Neutrophil (primary cell): ENCODE data around the gene ROCK1.

Source experiments
- H3K27ac ChIP-seq: fragments of 200-600 bp; sonication (generic); 2 replicates; pipeline ENCODE4 v1.5.1; 2016; ENCODE audit warnings: mild to moderate bottlenecking, moderate library complexity
- H3K27me3 ChIP-seq: fragments of 200-600 bp; sonication (generic); 2 replicates; pipeline ENCODE4 v1.6.0; 2016; ENCODE audit warnings: mild to moderate bottlenecking
- H3K36me3 ChIP-seq: fragments of 200-600 bp; sonication (generic); 2 replicates; pipeline ENCODE4 v1.5.1; 2017
- H3K4me1 ChIP-seq, 2 experiments: fragments of 200-600 bp in 1 of 2; sonication (generic) in 1 of 2; 1 replicate in 1 of 2; 2 replicates in 1 of 2; pipeline versions ENCODE4 v1.5.1 to v1.6.1; 2013 to 2016; ENCODE audit warnings: low read depth in 1 of 2, low read length in 1 of 2, mild to moderate bottlenecking in 1 of 2, moderate library complexity in 1 of 2; ENCODE audit not compliant: control insufficient read depth in 1 of 2, insufficient read depth in 1 of 2
- H3K4me3 ChIP-seq, 2 experiments: fragments of 200-600 bp in 1 of 2; sonication (generic) in 1 of 2; 1 replicate in 1 of 2; 2 replicates in 1 of 2; pipeline ENCODE4 v1.5.1; 2013 to 2016; ENCODE audit warnings: low read depth in 1 of 2, low read length in 1 of 2, mild to moderate bottlenecking in 1 of 2, moderate library complexity in 1 of 2
- H3K9me3 ChIP-seq: fragments of 200-600 bp; sonication (generic); 2 replicates; pipeline ENCODE4 v1.5.1; 2016
- TF ChIP-seq, protein P1 (sequence below): fragments of 200-600 bp; sonication (generic); IDR thresholded peaks from 2 replicates; pipeline ENCODE4 v1.5.1; 2016; ENCODE audit warnings: antibody characterized with exemption

Gene ROCK1

DNA sequence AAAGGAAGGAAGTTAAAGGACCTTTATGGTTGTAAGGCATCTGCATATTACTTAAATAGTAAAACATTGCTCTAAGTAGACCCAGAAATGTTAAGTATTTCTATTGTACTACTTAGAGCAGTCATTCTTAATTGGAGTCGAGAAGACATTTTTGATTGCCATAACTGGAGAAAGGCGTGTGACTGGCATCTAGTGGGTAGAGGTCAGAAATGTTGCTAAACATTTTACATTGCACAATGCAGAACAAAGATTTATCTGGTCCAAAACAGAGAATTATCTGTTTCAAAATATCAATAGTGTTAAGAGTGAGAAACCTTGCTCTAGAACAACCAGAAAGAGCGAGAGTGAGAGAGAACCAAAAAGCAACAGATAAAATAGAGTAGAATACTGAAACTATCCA lies 23.3 kb upstream of the ROCK1 start:
- Histone ChIP-seq H3K9me3 (no peaks in the 10 kb centered on the region), H3K4me1 (peaks cover 0 to 7% of the 10 kb centered on the region in 2 experiments), H3K27me3 (no peaks in the 10 kb centered on the region), H3K36me3 (no peaks in the 10 kb centered on the region), H3K27ac (no peak overlapping the region), H3K4me3 (no peak overlapping the region)
- TF ChIP-seq, protein P1, sequence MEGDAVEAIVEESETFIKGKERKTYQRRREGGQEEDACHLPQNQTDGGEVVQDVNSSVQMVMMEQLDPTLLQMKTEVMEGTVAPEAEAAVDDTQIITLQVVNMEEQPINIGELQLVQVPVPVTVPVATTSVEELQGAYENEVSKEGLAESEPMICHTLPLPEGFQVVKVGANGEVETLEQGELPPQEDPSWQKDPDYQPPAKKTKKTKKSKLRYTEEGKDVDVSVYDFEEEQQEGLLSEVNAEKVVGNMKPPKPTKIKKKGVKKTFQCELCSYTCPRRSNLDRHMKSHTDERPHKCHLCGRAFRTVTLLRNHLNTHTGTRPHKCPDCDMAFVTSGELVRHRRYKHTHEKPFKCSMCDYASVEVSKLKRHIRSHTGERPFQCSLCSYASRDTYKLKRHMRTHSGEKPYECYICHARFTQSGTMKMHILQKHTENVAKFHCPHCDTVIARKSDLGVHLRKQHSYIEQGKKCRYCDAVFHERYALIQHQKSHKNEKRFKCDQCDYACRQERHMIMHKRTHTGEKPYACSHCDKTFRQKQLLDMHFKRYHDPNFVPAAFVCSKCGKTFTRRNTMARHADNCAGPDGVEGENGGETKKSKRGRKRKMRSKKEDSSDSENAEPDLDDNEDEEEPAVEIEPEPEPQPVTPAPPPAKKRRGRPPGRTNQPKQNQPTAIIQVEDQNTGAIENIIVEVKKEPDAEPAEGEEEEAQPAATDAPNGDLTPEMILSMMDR, result peak; percentile 12

DNA sequence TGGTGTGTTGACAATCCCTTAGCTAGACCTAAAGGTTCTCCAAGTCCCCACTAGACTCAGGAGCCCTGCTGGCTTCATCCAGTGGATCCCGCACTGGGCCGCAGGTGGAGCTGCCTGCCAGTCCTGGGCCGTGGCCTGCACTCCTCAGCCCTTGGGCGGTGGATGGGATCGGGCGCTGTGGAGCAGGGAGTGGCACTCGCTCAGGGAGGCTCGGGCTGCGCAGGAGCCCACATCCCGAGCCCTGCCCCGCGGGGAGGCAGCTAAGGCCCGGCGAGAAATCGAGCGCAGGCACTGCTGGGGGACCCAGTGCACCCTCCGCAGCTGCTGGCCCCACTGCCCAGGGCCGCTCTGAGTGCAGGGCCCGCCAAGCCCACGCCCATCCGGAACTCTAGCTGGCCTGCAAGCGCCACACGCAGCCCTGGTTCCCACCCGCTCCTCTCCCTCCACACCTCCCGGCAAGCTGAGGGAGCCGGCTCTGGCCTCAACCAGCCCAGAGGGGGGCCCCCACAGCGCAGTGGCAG lies 20.8 kb upstream of the ROCK1 start:
- H3K27me3 ChIP-seq, result no peaks in the 10 kb centered on the region
- no peak overlapping the region for H3K4me3 ChIP-seq
- H3K36me3 ChIP-seq, result no peaks in the 10 kb centered on the region
- no peaks in the 10 kb centered on the region for H3K9me3 ChIP-seq
- no peak overlapping the region for H3K27ac ChIP-seq
- peaks cover 0 to 5% of the 10 kb centered on the region in 2 experiments for H3K4me1 ChIP-seq
- TF ChIP-seq, protein P1, result no peak

DNA sequence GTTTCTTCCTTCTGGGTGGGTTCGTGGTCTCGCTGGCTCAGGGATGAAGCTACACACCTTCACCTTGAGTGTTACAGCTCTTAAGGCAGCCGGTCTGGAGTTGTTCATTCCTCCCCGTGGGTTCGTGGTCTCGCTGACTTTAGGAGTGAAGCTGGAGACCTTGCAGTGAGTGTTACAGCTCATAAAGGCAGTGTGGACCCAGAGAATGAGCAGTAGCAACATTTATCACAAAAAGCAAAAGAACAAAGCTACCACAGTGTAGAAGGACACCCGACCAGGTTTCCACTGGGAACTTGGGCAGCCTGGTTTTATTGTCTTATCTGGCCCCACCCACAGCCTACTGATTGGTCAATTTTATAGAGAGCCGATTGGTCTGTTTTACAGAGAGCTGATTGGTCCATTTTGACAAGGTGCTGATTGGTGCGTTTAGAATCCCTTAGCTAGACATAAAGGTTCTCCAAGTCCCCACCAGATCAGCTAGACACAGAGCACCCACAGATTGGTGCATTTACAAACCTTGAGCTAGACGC lies 20.1 kb upstream of the ROCK1 start:
- Histone ChIP-seq H3K4me1 (peaks cover 0 to 5% of the 10 kb centered on the region in 2 experiments), H3K27me3 (no peaks in the 10 kb centered on the region), H3K9me3 (no peaks in the 10 kb centered on the region), H3K36me3 (no peaks in the 10 kb centered on the region), H3K27ac (no peak overlapping the region), H3K4me3 (no peak overlapping the region)
- TF ChIP-seq, protein P1, result no peak

DNA sequence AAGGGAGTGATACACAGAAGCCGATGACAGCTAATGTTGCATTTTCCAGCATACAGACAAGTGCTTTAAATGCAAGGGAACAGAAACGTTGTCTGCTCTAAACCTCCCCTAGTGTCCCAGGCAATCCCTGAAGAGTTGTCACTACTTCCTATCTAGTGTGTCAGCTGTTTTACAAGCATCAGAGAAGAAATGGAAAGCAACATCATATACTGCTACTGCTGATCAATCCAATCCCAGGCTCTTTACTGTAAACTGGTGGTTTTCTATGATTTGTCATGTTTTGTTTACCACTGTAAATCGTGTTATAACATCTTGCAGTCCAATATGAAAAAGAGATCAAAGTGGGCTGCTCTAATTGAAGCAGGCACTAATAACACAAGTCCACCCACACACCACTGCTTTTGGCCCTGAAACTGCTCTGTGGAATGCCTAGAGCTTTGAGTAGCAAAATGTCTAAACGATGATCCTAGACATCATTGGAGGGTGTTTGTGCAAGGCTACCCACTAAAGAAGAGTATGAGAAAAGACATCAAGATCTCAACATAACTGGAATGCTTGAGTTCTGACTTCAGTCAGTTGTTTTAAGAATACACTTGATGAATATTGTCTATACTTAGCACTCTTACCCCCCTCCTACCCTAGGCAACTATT lies 18.1 kb upstream of the ROCK1 start:
- H3K27ac ChIP-seq, result no peak overlapping the region
- no peaks in the 10 kb centered on the region for H3K27me3 ChIP-seq
- no peaks in the 10 kb centered on the region for H3K4me1 ChIP-seq
- TF ChIP-seq, protein P1, result no peak
- no peak overlapping the region for H3K4me3 ChIP-seq
- no peaks in the 10 kb centered on the region for H3K36me3 ChIP-seq
- no peaks in the 10 kb centered on the region for H3K9me3 ChIP-seq

DNA sequence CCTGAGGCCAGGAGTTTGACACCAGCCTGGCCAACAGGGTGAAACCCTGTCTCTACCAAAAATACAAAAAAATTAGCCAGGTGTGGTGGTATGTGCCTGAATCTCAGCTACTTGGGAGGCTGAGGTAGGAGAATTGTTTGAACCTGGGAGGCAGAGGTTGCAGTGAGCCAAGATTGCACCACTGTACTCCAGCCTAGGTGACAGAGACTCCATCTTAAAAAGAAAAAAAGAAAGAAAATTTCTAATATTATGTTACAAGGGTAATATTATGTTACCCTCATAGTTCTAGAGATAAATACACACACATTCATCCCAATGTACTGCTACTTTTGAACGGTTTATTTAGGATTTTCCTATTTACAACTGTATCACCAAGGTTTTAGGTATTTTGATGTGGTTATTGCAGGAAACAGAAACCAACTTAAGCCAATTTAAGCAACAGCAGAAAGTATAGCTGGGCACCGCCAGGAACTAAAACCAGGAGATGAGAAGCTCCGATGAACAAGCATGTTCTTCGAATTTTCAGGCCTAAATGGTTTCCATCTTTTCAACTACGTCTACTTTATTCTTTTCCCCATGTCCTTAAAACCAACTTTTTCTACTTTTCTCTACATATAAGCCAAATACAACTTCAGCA lies 11.8 kb upstream of the ROCK1 start:
- Histone ChIP-seq H3K27ac (no peak overlapping the region), H3K36me3 (no peaks in the 10 kb centered on the region), H3K4me1 (peaks cover 2 to 4% of the 10 kb centered on the region in 2 experiments), H3K9me3 (no peaks in the 10 kb centered on the region), H3K27me3 (no peaks in the 10 kb centered on the region), H3K4me3 (no peak overlapping the region)
- TF ChIP-seq, protein P1, result no peak
